NCI-H1436 treated with DMSO at 0.1 percent for 48 hours (cell line): Measurements from ENCODE around the gene KRTAP12-2.
"Not testable (repeated sequence)": the region's sequence is repeated elsewhere in the genome, so short reads cannot be mapped to it uniquely, and the experiment has no call there.

Experiments
- DNase-seq: peaks from one replicate; lab custom pipeline; 2025; lab: John Stamatoyannopoulos, UW

KRTAP12-2 gene

DNA sequence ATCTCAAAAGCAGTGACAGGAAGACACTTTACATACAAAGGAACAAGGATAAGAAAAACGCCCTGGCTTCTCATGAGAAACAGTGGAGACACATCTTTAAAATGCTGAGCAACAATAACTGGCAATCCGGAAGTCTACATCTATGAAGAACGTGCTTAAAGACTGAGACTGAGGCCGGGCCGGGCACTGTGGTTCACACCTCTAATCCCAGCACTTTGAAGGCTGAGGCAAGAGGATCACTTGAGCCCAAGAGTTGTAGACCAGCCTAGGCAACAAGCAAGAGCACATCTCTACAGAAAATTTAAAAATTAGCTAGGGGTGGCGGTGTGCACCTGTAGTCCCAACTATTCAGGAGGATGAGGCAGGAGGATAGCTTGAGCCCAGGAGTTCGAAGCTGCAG lies 17.4 kb upstream of the KRTAP12-2 start:
- no peak for DNase-seq

GRCh38 chr21:44682580-44683151 lies 15.9 kb upstream of the KRTAP12-2 start:
- no peak for DNase-seq

GRCh38 chr21:44681861-44682579 lies 15.3 kb upstream of the KRTAP12-2 start, which contains the start of gene KRTAP12-1:
Gene KRTAP12-1 (minus strand): TSS chr21:44682163. CDS start chr21:44682123, 40 bp downstream.
- peak; percentile 81 for DNase-seq

DNA sequence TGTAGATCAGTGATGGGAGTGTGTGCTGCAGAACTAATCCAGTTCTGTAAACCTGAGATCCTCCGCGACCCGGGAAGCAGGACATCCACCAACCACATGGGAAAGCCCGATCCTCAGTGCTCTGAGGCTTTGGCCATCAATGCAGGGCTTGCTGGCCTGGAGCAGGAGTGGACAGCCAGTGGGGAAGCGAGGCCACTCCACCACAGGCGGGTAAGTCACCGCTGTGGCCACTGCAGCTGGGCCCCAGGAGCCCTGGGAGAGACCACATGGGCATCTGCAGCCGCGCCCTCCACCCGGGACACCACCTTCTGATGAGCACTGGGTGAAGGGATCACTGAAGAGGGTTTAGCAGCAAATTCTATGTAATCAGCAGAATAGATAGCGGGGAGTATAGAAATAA lies 14.4 kb upstream of the KRTAP12-2 start:
- no peak for DNase-seq

GRCh38 chr21:44677881-44678280 lies 11.2 kb upstream of the KRTAP12-2 start:
- no peak for DNase-seq

GRCh38 chr21:44671911-44672310 lies 5.2 kb upstream of the KRTAP12-2 start:
- no peak for DNase-seq

- DNase-seq, result no peak
These were observed 4.1 kb upstream of the KRTAP12-2 start for GRCh38 chr21:44670642-44671432.

DNA sequence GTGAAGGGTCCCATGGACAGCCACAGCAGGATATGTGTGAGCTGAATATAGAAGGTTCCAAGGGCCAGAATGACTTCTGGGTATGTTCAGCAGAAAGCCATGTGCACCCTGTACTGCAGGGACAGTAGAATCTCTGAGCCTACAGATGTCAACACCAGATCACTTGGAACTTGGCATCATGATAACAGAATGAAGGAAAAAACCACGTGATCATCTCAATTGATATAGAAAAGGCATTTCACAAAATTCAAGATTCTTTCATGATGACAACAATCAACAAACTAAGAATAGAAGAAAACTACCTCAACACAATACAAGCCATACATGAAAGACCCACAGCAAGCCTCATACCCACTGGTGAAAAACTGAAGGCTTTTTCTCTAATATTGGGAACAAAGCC lies 885 bp upstream of the KRTAP12-2 start:
- no peak for DNase-seq

DNA sequence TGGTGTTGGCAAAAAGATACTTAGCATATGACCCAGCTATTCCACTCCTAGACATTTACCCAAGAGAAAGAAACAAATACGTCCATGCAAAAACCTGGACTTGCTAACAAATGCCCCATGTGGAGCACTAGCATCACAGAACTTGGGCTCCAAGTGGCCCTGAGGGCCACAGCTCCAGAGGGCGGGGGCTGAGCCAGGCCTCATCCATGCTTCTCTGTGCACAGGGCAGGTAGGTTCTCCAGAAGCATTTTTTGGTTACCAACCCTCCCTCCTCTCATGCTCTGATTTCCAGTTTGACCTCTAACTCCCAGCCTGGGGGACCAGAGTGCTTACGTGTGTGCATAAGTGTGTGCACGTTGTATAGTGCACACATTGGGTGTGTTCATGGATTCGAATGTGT lies 2.0 kb downstream of the KRTAP12-2 start:
- DNase-seq, result no peak

GRCh38 chr21:44661567-44661966 lies 5.2 kb downstream of the KRTAP12-2 start:
- not testable (repeated sequence) for DNase-seq

- DNase-seq, result no peak
These were observed 7.7 kb downstream of the KRTAP12-2 start for GRCh38 chr21:44658913-44659595.

DNA sequence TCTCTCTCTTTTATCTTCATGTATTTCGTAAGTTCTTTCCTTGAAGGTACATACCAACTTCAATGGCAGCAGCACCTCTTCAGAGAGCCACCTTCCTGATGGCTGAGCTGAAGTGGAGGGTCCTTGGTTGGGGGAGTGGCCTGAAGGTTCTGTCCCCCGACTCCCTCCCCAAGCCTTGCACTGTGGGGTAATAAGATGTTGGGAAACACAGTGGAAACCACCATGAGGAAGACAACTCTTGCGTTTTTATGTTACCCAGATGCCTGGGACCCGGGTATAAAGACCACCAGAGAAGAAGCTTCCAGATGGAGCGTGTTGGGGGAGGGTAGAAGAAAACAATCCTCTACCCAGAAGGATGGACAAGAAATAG lies 8.2 kb downstream of the KRTAP12-2 start:
- DNase-seq, result no peak

- DNase-seq, result no peak
These were observed 8.8 kb downstream of the KRTAP12-2 start, which contains the start of gene KRTAP12-3 for GRCh38 chr21:44657635-44658540. Gene KRTAP12-3 (plus strand): TSS chr21:44657932. CDS start chr21:44657980, 48 bp downstream.

DNA sequence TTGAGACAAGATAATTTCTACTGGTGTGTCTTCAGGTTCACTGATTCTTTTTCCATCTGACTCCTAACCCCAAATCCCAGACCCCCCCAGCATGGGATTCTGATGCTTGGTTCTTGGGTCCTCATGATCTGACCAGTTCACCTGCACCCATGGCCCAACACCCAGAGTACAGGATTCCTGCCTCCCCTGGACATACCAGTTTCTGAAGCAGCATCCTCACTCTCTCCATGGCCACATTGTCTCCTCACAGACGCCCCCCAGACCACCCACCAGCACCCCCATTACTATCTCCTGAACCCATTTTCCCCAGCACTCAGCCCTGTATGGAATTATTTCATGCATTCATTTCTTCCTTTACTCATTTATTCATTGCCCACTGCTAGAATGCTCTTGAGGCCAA lies 9.9 kb downstream of the KRTAP12-2 start:
- DNase-seq, result no peak

- DNase-seq, result no peak
These were observed 12.1 kb downstream of the KRTAP12-2 start, which contains the start of gene KRTAP12-4 for GRCh38 chr21:44654576-44655175. Gene KRTAP12-4 (minus strand): TSS chr21:44654659. CDS start chr21:44654614, 45 bp downstream.

DNA sequence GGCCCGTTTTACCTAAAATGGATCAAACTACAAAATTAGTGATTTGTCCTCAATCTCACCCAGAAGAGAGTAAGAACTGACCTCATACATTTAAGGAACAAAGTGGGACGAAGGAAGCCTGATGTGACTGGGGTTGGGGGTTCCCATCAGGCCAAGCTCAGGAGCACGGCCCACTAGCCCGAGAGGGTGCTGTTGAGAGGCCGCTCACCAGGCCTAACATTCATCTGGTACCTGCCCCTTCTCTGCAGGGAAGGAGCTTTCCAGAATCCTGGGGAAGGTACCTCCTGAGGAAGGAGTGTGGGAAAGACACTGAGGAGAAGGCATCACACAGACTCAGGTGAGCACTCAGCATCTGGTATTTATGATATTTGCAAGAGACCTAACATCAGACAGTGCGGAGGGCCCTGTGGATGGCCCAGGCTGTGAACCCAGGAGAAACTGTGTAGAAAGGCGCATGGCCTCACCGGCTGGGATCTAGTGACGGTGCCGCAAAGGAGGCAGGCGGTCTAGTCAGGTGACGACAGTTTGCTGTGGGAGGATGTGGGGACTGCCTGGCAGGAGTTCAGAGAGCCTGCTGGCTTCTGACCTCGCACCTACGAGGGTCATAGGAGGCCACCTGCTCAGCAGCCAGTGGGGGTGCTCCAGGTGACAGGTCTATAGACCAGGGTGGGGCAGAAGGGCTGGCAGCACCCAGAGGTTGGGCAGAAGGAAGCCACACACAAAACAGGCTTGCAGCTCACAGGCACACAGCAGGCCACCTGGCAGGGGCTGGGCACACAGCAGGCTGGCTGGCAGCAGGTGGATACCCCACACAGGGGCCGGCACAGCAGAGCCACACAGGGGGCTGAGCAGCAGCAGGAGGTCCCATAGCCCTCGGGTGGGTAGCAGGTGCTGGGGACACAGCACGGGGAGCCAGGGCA lies 12.8 kb downstream of the KRTAP12-2 start:
- no peak for DNase-seq

- DNase-seq, result no peak
These were observed 13.6 kb downstream of the KRTAP12-2 start for GRCh38 chr21:44653123-44653522.

DNA sequence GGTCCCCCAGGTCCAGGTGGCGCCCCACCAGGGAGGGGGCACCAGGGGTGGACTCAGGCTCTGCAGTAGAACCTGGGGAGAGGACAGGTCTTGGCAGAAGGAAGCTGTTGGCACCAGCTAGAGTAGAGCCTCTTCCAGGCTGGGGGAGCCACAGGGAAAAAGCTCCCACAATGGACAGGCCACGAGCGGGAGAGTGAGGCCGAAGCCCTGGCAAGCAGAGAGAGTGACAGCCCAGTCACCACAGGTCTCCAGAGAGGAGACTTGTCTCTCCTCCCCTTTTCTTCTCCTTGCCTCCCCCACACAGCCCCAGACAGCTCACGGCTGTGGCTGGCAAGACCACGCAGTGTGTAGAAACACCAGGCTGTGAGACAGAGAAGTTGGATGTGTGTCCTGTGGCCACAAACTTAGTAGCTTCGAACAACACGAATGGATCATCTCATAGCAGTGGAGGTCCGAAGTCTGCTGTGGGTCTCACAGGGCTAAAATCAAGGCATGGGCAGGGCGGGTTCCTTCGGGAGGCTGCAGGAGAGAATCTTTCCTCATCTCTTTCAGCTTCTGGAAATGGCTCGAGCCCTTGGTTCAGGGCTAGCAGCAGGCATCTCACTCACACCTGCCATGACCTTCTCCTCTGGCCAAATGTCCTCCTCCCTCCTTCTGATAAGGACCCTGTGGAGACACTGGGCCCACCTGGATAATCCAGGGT lies 15.6 kb downstream of the KRTAP12-2 start:
- DNase-seq, result no peak
